Measurements from ENCODE around the gene GUCA2B. TPM values are rescaled to one million over a fixed set of nuclear protein-coding genes. Genes with fewer than 3 reads are reported as not detected.

Gene GUCA2B
- total RNA-seq, 4 donors from 2014 or later = 1.0 TPM; not detected in 3

GRCh38 chr1:42164551-42165420 is 11.6 kb downstream of the GUCA2B start, which contains the start of gene GUCA2A:
Gene GUCA2A (minus strand): TSS chr1:42164745. CDS start chr1:42164712, 33 bp downstream.
- Histone ChIP-seq H3K27me3 (no peaks in the 10 kb centered on the region), H3K36me3 (no peaks in the 10 kb centered on the region), H3K27ac (peak within 1 kb of the TSS in 2 of 4 donors; percentile 25 to 42), H3K9me3 (no peaks in the 10 kb centered on the region), H3K4me1 (peaks cover 6% of the 10 kb centered on the region in 2 donors), H3K4me3 (no peak within 1 kb of the TSS)
- intact Hi-C loops (cut with DNase I; ENCODE audit: low total_unique reads) = no loop called here
- DNase-seq = no peak
- TF ChIP-seq CTCF (IDR thresholded peaks at IDR 0.05 in 4 of 5, conservative IDR thresholded peaks at IDR 0.05 in 1 of 5) (no peak), POLR2A (IDR thresholded peaks at IDR 0.05) (no peak)
- no peak for ATAC-seq
- in situ Hi-C loops (cut with MboI; ENCODE audit: low sequenced_read_pairs in 4 of 4) = loop anchor here in 1 of 4 donors (10.0 kb wide), 1 partner anchor 590 kb away; no protein-coding TSS in a partner anchor

DNA sequence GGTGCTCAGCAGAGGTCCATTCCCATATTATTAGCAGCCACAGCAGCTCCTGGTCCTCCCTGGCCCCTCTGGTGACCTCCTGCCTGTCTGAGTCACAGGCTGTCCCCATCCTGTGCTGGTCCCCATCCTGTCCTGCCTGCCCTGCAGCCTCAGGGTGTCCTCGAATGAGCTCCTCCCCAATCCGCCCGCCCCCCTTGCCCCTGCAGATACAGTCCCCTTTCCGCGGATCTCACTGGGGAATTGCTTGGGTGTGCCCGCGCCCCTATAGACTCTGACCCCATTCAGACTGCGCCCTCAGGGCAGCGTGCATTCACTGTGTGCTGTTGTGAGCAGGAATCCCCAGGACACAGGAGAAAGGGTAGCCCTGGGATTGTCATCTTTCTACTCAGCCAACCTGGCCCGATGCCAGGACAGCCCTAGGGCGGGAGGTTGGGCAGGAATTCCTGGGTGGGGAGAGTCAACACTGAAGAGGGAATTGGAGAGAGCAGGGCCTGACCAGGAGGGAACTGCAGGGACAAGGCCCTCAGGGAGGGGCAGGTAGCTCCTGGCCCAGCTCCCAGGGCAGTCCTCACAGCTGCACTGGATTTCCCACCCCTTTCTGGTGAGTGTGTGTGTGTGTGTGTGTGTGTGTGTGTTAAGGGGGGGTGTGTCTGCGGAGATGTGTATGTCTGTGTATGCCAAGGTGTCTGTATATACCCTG is 12.5 kb downstream of the GUCA2B start:
- no peaks in the 10 kb centered on the region for H3K9me3 ChIP-seq
- no peak overlapping the region for H3K4me3 ChIP-seq
- in situ Hi-C loops (cut with MboI; ENCODE audit: low sequenced_read_pairs in 4 of 4) = loop anchor here in 1 of 4 donors (10.0 kb wide), 1 partner anchor 591 kb away; no protein-coding TSS in a partner anchor
- ATAC-seq (peak; percentile 34 to 49), DNase-seq (no peak)
- TF ChIP-seq POLR2A (IDR thresholded peaks at IDR 0.05) = no peak
- no peak for TF ChIP-seq CTCF (IDR thresholded peaks at IDR 0.05 in 4 of 5, conservative IDR thresholded peaks at IDR 0.05 in 1 of 5)
- H3K27ac ChIP-seq = peak overlapping the region in 1 of 4 donors; percentile 25
- peaks cover 6% of the 10 kb centered on the region in 2 donors for H3K4me1 ChIP-seq
- H3K27me3 ChIP-seq = no peaks in the 10 kb centered on the region
- no peaks in the 10 kb centered on the region for H3K36me3 ChIP-seq
- intact Hi-C loops (cut with DNase I; ENCODE audit: low total_unique reads) = no loop called here

GRCh38 chr1:42167611-42168390 is 14.6 kb downstream of the GUCA2B start:
- no peak overlapping the region for H3K27ac ChIP-seq
- H3K4me1 ChIP-seq = peaks cover 9 to 14% of the 10 kb centered on the region in 2 donors
- in situ Hi-C loops (cut with MboI; ENCODE audit: low sequenced_read_pairs in 4 of 4) (loop anchor here in 1 of 4 donors (10.0 kb wide), 1 partner anchor 593 kb away; no protein-coding TSS in a partner anchor), intact Hi-C loops (cut with DNase I; ENCODE audit: low total_unique reads) (no loop called here)
- no peak for TF ChIP-seq POLR2A (IDR thresholded peaks at IDR 0.05)
- no peak for TF ChIP-seq CTCF (IDR thresholded peaks at IDR 0.05 in 4 of 5, conservative IDR thresholded peaks at IDR 0.05 in 1 of 5)
- no peaks in the 10 kb centered on the region for H3K27me3 ChIP-seq
- DNase-seq (no peak), ATAC-seq (no peak)
- H3K36me3 ChIP-seq = no peaks in the 10 kb centered on the region
- no peak overlapping the region for H3K4me3 ChIP-seq
- no peaks in the 10 kb centered on the region for H3K9me3 ChIP-seq

DNA sequence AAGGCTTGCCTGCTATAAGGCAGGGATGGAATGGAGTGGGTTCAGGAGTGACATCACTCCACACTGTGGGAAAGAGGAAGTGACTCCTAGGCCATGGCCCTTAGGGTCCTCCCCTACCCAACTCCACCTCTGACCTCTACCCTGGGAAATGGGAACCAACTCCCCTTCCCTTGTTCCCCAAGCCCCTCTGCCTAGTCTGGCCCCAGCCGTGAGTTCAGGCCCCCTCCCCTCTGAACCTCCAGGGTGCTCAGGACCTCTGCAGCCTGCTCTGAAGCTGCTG is 15.1 kb downstream of the GUCA2B start:
- intact Hi-C loops (cut with DNase I; ENCODE audit: low total_unique reads) = no loop called here
- Histone ChIP-seq H3K27ac (no peak overlapping the region), H3K36me3 (no peaks in the 10 kb centered on the region), H3K9me3 (no peaks in the 10 kb centered on the region), H3K4me3 (no peak overlapping the region), H3K4me1 (peaks cover 14 to 18% of the 10 kb centered on the region in 2 donors), H3K27me3 (no peaks in the 10 kb centered on the region)
- ATAC-seq = no peak
- in situ Hi-C loops (cut with MboI; ENCODE audit: low sequenced_read_pairs in 4 of 4) = loop anchor here in 1 of 4 donors (10.0 kb wide), 1 partner anchor 594 kb away; no protein-coding TSS in a partner anchor
- TF ChIP-seq CTCF (IDR thresholded peaks at IDR 0.05 in 4 of 5, conservative IDR thresholded peaks at IDR 0.05 in 1 of 5) = no peak
- no peak for TF ChIP-seq POLR2A (IDR thresholded peaks at IDR 0.05)
- DNase-seq = no peak
